HCT116 (cell line): ENCODE data around the gene AFF1. TPM values are rescaled to one million over a fixed set of nuclear protein-coding genes. Genes with fewer than 3 reads are reported as not detected.

Source experiments
- ATAC-seq: fragments of 200-7000 bp; cut with Tn5 transposase; 2 replicates; pipeline ENCODE4 v1.9.1; 2020; ENCODE audit warnings: mild to moderate bottlenecking, moderate library complexity
- BruUV-seq: library from RNA; stranded (reverse); fragments of 400-500 nt; replicated peaks from 2 replicates; lab custom pipeline; 2021; lab: Mats Ljungman, UMichigan
- CTCF ChIA-PET: fragments of 300-600 bp; sonication (Branson Sonifier 250); formaldehyde crosslinking; loops from one replicate; lab custom pipeline; 2021; ENCODE audit warnings: antibody characterized with exemption; lab: Charles Lee
- POLR2A ChIA-PET: fragments of 300-600, 350-600 bp; sonication (Branson Sonifier 250); formaldehyde crosslinking; loops from one replicate; lab custom pipeline; 2021; ENCODE audit warnings: antibody characterized with exemption; lab: Charles Lee
- RAD21 ChIA-PET, 2 experiments: fragments of 300-600 bp; sonication (Branson Sonifier 250); formaldehyde crosslinking; loops; one replicate each; lab custom pipeline; 2023; ENCODE audit warnings: low total read pairs in 2 of 2; ENCODE audit not compliant: uncharacterized antibody in 2 of 2, unreplicated experiment in 2 of 2, low non-redundant PET in 1 of 2; lab: Charles Lee
- DNase-seq: peaks from one replicate; pipeline ENCODE4 v3.0.0-alpha.2; 2010; ENCODE audit warnings: low read depth, low spot score
- H2AFZ ChIP-seq: fragments of 200-600 bp; shearing (Covaris generic), sonication (generic); 2 replicates; pipeline ENCODE4 v1.6.1; 2017; ENCODE audit warnings: low read depth, mixed run types, mixed read lengths, antibody characterized with exemption, low read length; ENCODE audit not compliant: poor library complexity, severe bottlenecking
- H3K27ac ChIP-seq: 2 replicates; pipeline ENCODE4 v1.5.1; 2012; ENCODE audit warnings: low read depth, low read length
- H3K27me3 ChIP-seq: fragments of 200-600 bp; sonication (generic); 2 replicates; pipeline ENCODE4 v1.6.1; 2016; ENCODE audit warnings: mixed run types, low read length, mixed read lengths; ENCODE audit not compliant: insufficient read depth
- H3K36me3 ChIP-seq, 2 experiments: fragments of 200-500 bp in 1 of 2; fragments of 200-600 bp in 1 of 2; sonication (Bioruptor generic) in 1 of 2; sonication (generic) in 1 of 2; 2 replicates each; pipeline versions ENCODE4 v1.5.1 to v1.6.1; 2014 to 2016; ENCODE audit warnings: low read length in 2 of 2, inconsistent platforms in 1 of 2, mixed read lengths in 1 of 2, mixed run types in 1 of 2; ENCODE audit not compliant: insufficient read depth in 2 of 2, control insufficient read depth in 1 of 2
- H3K4me1 ChIP-seq, 2 experiments: fragments of 200-600 bp in 1 of 2; sonication (generic) in 1 of 2; 2 replicates each; pipeline versions ENCODE4 v1.5.1 to v1.6.1; 2012 to 2017; ENCODE audit warnings: low read length in 2 of 2, inconsistent platforms in 1 of 2, mild to moderate bottlenecking in 1 of 2, mixed read lengths in 1 of 2, mixed run types in 1 of 2, moderate library complexity in 1 of 2; ENCODE audit not compliant: insufficient read depth in 2 of 2, control insufficient read depth in 1 of 2
- H3K4me2 ChIP-seq: fragments of 200-600 bp; sonication (generic); 2 replicates; pipeline ENCODE4 v1.6.1; 2017; ENCODE audit warnings: mixed run types, low read length, mixed read lengths
- H3K4me3 ChIP-seq, 2 experiments: fragments of 200-600 bp in 1 of 2; sonication (generic) in 1 of 2; replicated peaks in 1 of 2; 2 replicates each; pipeline ENCODE4 v1.5.1; 2011 to 2016; ENCODE audit warnings: low read length in 2 of 2, control low read depth in 1 of 2, low read depth in 1 of 2, mild to moderate bottlenecking in 1 of 2, mixed read lengths in 1 of 2, mixed run types in 1 of 2
- H3K79me2 ChIP-seq: fragments of 200-600 bp; sonication (generic); 2 replicates; pipeline ENCODE4 v1.6.1; 2017; ENCODE audit warnings: mild to moderate bottlenecking, mixed run types, low read length, moderate library complexity, mixed read lengths; ENCODE audit not compliant: insufficient read depth
- H3K9ac ChIP-seq: fragments of 200-600 bp; sonication (generic); 2 replicates; pipeline ENCODE4 v1.6.1; 2016; ENCODE audit warnings: low read length, mixed read lengths
- H3K9me2 ChIP-seq: fragments of 200-600 bp; sonication (generic), shearing (Covaris generic); 2 replicates; pipeline ENCODE4 v1.6.1; 2017; ENCODE audit warnings: mixed run types, mild to moderate bottlenecking, moderate library complexity; ENCODE audit not compliant: insufficient read depth
- H3K9me3 ChIP-seq, 2 experiments: fragments of 200-500 bp in 1 of 2; fragments of 200-600 bp in 1 of 2; sonication (Bioruptor generic) in 1 of 2; sonication (generic) in 1 of 2; 2 replicates each; pipeline ENCODE4 v1.6.1; 2014 to 2017; ENCODE audit warnings: low read length in 2 of 2, mixed read lengths in 2 of 2, inconsistent platforms in 1 of 2, low read depth in 1 of 2, mild to moderate bottlenecking in 1 of 2, mixed run types in 1 of 2, moderate library complexity in 1 of 2; ENCODE audit not compliant: control insufficient read depth in 1 of 2, insufficient read depth in 1 of 2
- H4K20me1 ChIP-seq: fragments of 200-600 bp; sonication (generic), shearing (Covaris generic); 2 replicates; pipeline ENCODE4 v1.6.1; 2017; ENCODE audit warnings: mixed run types, mild to moderate bottlenecking, moderate library complexity; ENCODE audit not compliant: insufficient read depth
- CBX3 ChIP-seq: IDR thresholded peaks from 2 replicates; pipeline ENCODE4 v1.6.1; 2012; ENCODE audit warnings: low read depth
- CEBPB ChIP-seq: IDR thresholded peaks from 2 replicates; pipeline ENCODE4 v1.6.1; 2012; ENCODE audit warnings: low read depth
- ELF1 ChIP-seq: IDR thresholded peaks from 2 replicates; pipeline ENCODE4 v1.6.1; 2012; ENCODE audit warnings: low read depth, borderline replicate concordance
- EZH2 ChIP-seq: fragments of 200-600 bp; sonication (generic); IDR thresholded peaks from 2 replicates; pipeline ENCODE4 v1.6.1; 2017; ENCODE audit warnings: antibody characterized with exemption, mixed run types
- EZH2phosphoT487 ChIP-seq: fragments of 200-600 bp; IDR thresholded peaks from 2 replicates; pipeline ENCODE4 v1.6.1; 2018; ENCODE audit warnings: antibody characterized with exemption, borderline replicate concordance
- FOSL1 ChIP-seq: IDR thresholded peaks from 2 replicates; pipeline ENCODE4 v1.6.1; 2012; ENCODE audit warnings: low read depth
- JUND ChIP-seq: IDR thresholded peaks from 2 replicates; pipeline ENCODE4 v1.6.1; 2012
- POLR2A ChIP-seq: IDR thresholded peaks from 2 replicates; pipeline ENCODE4 v1.7.0; 2011; ENCODE audit warnings: borderline replicate concordance; ENCODE audit not compliant: insufficient read depth, insufficient read length; ENCODE audit errors: extremely low read depth
- POLR2AphosphoS5 ChIP-seq: IDR thresholded peaks from 2 replicates; pipeline ENCODE4 v1.6.1; 2011; ENCODE audit warnings: mild to moderate bottlenecking, low read depth, low read length, moderate library complexity
- RAD21 ChIP-seq: IDR thresholded peaks from 2 replicates; pipeline ENCODE4 v1.6.1; 2012; ENCODE audit warnings: low read depth, mild to moderate bottlenecking
- SIN3A ChIP-seq: IDR thresholded peaks from 2 replicates; pipeline ENCODE4 v1.6.1; 2012; ENCODE audit warnings: low read depth
- SP1 ChIP-seq: IDR thresholded peaks from 2 replicates; pipeline ENCODE4 v1.6.1; 2012; ENCODE audit warnings: low read depth
- SRF ChIP-seq: IDR thresholded peaks from 2 replicates; pipeline ENCODE4 v1.6.1; 2012; ENCODE audit warnings: low read depth
- TCF7L2 ChIP-seq: IDR thresholded peaks from 2 replicates; pipeline ENCODE4 v1.7.0; 2011; ENCODE audit warnings: borderline replicate concordance, inconsistent platforms; ENCODE audit not compliant: insufficient read depth, insufficient read length; ENCODE audit errors: extremely low read depth
- YY1 ChIP-seq: IDR thresholded peaks from 2 replicates; pipeline ENCODE4 v1.6.1; 2011; ENCODE audit warnings: low read length, low read depth, moderate library complexity, mild to moderate bottlenecking; ENCODE audit not compliant: insufficient replicate concordance; ENCODE audit errors: extremely low read depth
- ZFX ChIP-seq: fragments of 450-650 bp; IDR thresholded peaks from 2 replicates; pipeline ENCODE4 v1.6.1; 2017
- ZNF274 ChIP-seq: fragments of 200-500 bp; sonication (Bioruptor generic); IDR thresholded peaks from 2 replicates; pipeline ENCODE4 v1.6.1; 2014; ENCODE audit warnings: mild to moderate bottlenecking, low read depth, low read length, inconsistent platforms
- intact Hi-C: fragments of 100-400 bp; cut with micrococcal nuclease; formaldehyde crosslinking; loops from 2 replicates; pipeline ENCODE4 v1.10.0; 2022
- total RNA-seq: library from RNA; stranded (reverse); gene quantifications from one replicate; pipeline ENCODE4 v1.2.1, GENCODE V29; 2021; ENCODE audit not compliant: unreplicated experiment
- TF ChIP-seq, protein P1 (sequence below): IDR thresholded peaks from 2 replicates; pipeline ENCODE4 v1.6.1; 2012
- TF ChIP-seq, protein P2 (sequence below): IDR thresholded peaks from 2 replicates; pipeline ENCODE4 v1.6.1; 2012; ENCODE audit warnings: low read depth
- TF ChIP-seq, protein P3 (sequence below): IDR thresholded peaks from 2 replicates; pipeline ENCODE4 v1.6.1; 2012

The AFF1 gene
- total RNA-seq, 1 experiment from 2014 or later, result 43.1 TPM

- Histone ChIP-seq H3K36me3 (peaks cover 5% of the 10 kb centered on the region in 2 experiments; a peak in 1 of 4 replicates), H3K79me2 (no peaks in the 10 kb centered on the region), H3K4me3 (no peak overlapping the region), H3K9ac (no peak overlapping the region), H4K20me1 (no peaks in the 10 kb centered on the region)
- CTCF ChIA-PET, result no interaction called here
- no peak for ATAC-seq
- TF ChIP-seq JUND (no peak), EZH2phosphoT487 (no peak), ZNF274 (no peak), TCF7L2 (no peak), ELF1 (no peak), SIN3A (no peak), POLR2A (no peak), FOSL1 (no peak), POLR2AphosphoS5 (no peak), SRF (no peak), EZH2 (no peak), CBX3 (no peak), RAD21 (no peak), YY1 (no peak), ZFX (no peak), SP1 (no peak), CEBPB (no peak)
- TF ChIP-seq, protein P1, sequence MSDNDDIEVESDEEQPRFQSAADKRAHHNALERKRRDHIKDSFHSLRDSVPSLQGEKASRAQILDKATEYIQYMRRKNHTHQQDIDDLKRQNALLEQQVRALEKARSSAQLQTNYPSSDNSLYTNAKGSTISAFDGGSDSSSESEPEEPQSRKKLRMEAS, result no peak
- TF ChIP-seq, protein P2, sequence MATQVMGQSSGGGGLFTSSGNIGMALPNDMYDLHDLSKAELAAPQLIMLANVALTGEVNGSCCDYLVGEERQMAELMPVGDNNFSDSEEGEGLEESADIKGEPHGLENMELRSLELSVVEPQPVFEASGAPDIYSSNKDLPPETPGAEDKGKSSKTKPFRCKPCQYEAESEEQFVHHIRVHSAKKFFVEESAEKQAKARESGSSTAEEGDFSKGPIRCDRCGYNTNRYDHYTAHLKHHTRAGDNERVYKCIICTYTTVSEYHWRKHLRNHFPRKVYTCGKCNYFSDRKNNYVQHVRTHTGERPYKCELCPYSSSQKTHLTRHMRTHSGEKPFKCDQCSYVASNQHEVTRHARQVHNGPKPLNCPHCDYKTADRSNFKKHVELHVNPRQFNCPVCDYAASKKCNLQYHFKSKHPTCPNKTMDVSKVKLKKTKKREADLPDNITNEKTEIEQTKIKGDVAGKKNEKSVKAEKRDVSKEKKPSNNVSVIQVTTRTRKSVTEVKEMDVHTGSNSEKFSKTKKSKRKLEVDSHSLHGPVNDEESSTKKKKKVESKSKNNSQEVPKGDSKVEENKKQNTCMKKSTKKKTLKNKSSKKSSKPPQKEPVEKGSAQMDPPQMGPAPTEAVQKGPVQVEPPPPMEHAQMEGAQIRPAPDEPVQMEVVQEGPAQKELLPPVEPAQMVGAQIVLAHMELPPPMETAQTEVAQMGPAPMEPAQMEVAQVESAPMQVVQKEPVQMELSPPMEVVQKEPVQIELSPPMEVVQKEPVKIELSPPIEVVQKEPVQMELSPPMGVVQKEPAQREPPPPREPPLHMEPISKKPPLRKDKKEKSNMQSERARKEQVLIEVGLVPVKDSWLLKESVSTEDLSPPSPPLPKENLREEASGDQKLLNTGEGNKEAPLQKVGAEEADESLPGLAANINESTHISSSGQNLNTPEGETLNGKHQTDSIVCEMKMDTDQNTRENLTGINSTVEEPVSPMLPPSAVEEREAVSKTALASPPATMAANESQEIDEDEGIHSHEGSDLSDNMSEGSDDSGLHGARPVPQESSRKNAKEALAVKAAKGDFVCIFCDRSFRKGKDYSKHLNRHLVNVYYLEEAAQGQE, result no peak
- TF ChIP-seq, protein P3, sequence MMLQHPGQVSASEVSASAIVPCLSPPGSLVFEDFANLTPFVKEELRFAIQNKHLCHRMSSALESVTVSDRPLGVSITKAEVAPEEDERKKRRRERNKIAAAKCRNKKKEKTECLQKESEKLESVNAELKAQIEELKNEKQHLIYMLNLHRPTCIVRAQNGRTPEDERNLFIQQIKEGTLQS, result no peak
- TF ChIP-seq, all 23 proteins: peak for 0
- POLR2A ChIA-PET, result no interaction called here
- no peaks in the 10 kb centered on the region for H3K9me3 ChIP-seq
- DNase-seq, result no peak
- no peak overlapping the region for H3K4me2 ChIP-seq
- H3K27me3 ChIP-seq, result no peaks in the 10 kb centered on the region
- RAD21 ChIA-PET, result no interaction called here
- no peaks in the 10 kb centered on the region for H3K4me1 ChIP-seq
- no peak overlapping the region for H2AFZ ChIP-seq
- intact Hi-C loops, result no loop called here
- H3K9me2 ChIP-seq, result no peaks in the 10 kb centered on the region
- BruUV-seq, result no TSS peak
- H3K27ac ChIP-seq, result no peak overlapping the region
These were observed 181.4 kb downstream of the AFF1 start for GRCh38 chr4:87116231-87116630.
